Lung (tissue), 4 donors: ENCODE measurements around the gene RRAGB. TPM values are rescaled to one million over a fixed set of nuclear protein-coding genes. Genes with fewer than 3 reads are reported as not detected.

Source experiments
- polyA plus RNA-seq, 2 donors: library from polyadenylated mRNA; stranded (reverse); fragments of 200-250 nt; gene quantifications; one replicate each; pipeline ENCODE4 v1.2.1, GENCODE V29; 2013
- total RNA-seq, 2 donors: library from RNA; depleted of rRNA in 1 of 2; stranded (reverse); fragments of >200 nt in 1 of 2; gene quantifications; one replicate each; pipeline ENCODE4 v1.2.1, GENCODE V29; 2014 to 2021
- donor health status: Bipolar disorder and iron deficiency.
- donor health status: healthy.
- donor health status: DM: yes; HTN: yes; CAD: no.

RRAGB gene
- total and polyA plus RNA-seq, 4 donors, result 13.0 to 44.9 (median 16.2) TPM

Other genes with a start within 250 kb of the RRAGB start
- gene USP51, start 227.9 kb upstream of the RRAGB start, total RNA-seq, result 10 to 100 TPM in 1 of 2 donors, 1 to 10 TPM in 1; 4.4 to 10.2 TPM
- gene USP51, start 227.9 kb upstream of the RRAGB start, polyA plus RNA-seq, result 1 to 10 TPM in 1 of 2 donors, under 1 TPM in 1; 0.70 to 1.3 TPM
- not detected for gene FOXR2, start 94.3 kb upstream of the RRAGB start, total RNA-seq
- gene FOXR2, start 94.3 kb upstream of the RRAGB start, polyA plus RNA-seq, result not detected